HepG2 (cell line): ENCODE measurements around the gene OR4M1. TPM values are rescaled to one million over a fixed set of nuclear protein-coding genes. Genes with fewer than 3 reads are reported as not detected.
"Not testable (repeated sequence)": the region's sequence is repeated elsewhere in the genome, so short reads cannot be mapped to it uniquely, and the experiment has no call there.

Source experiments
- ATAC-seq: fragments of 200-7000 bp; cut with Tn5 transposase; 3 replicates; pipeline ENCODE4 v1.9.1; 2020; ENCODE audit warnings: mild to moderate bottlenecking, moderate library complexity
- BruUV-seq: library from RNA; stranded (reverse); fragments of 400-500 nt; replicated peaks from 2 replicates; lab custom pipeline; 2021; lab: Mats Ljungman, UMichigan
- CTCF ChIA-PET: fragments of 300-600 bp; formaldehyde crosslinking; extraction: SDS; loops from one replicate; lab custom pipeline; 2021; ENCODE audit warnings: low total read pairs, inconsistent platforms, low intra/inter-chr PET ratio; lab: Yijun Ruan, JAX
- POLR2A ChIA-PET: fragments of 350-600 bp; sonication (Branson Sonifier 250); formaldehyde crosslinking; loops from one replicate; lab custom pipeline; 2020; ENCODE audit warnings: antibody characterized with exemption, inconsistent platforms; lab: Yijun Ruan, JAX
- DNase-seq: peaks from one replicate; pipeline ENCODE4 v3.0.0-alpha.2; 2015; ENCODE audit warnings: low spot score
- FAIRE-seq: peaks from 3 replicates; lab custom pipeline; 2011; peaks lifted over from hg19 to GRCh38; lab: Jason Lieb, UNC
- H2AFZ ChIP-seq: one replicate; pipeline ENCODE4 v1.6.1; 2011; ENCODE audit warnings: low read length, inconsistent platforms
- H3K27ac ChIP-seq: fragments of 300-600 bp; 3 replicates; pipeline ENCODE4 v1.8.0; 2011; ENCODE audit warnings: mixed run types, mild to moderate bottlenecking, mixed read lengths, low read length, inconsistent platforms; ENCODE audit not compliant: insufficient read depth; ENCODE audit errors: extremely low read length
- H3K27me3 ChIP-seq, 2 experiments: fragments of 200-600 bp in 1 of 2; 2 replicates in 1 of 2; 3 replicates in 1 of 2; pipeline versions ENCODE4 v1.6.0 to v1.8.0; 2011; ENCODE audit warnings: low read length in 2 of 2, mild to moderate bottlenecking in 2 of 2, moderate library complexity in 2 of 2, inconsistent platforms in 1 of 2; ENCODE audit not compliant: insufficient read depth in 2 of 2, control insufficient read depth in 1 of 2
- H3K36me3 ChIP-seq, 2 experiments: fragments of 200-600 bp in 1 of 2; replicated peaks in 1 of 2; 2 replicates in 1 of 2; 3 replicates in 1 of 2; pipeline versions ENCODE4 v1.5.1 to v1.8.0; 2011; ENCODE audit warnings: low read length in 2 of 2, inconsistent platforms in 1 of 2; ENCODE audit not compliant: insufficient read depth in 2 of 2, control insufficient read depth in 1 of 2
- H3K4me1 ChIP-seq: 2 replicates; pipeline ENCODE4 v1.5.1; 2012; ENCODE audit warnings: low read length, inconsistent platforms; ENCODE audit not compliant: insufficient read depth
- H3K4me2 ChIP-seq: 2 replicates; pipeline ENCODE4 v1.6.0; 2011; ENCODE audit warnings: low read depth, low read length, inconsistent platforms
- H3K4me3 ChIP-seq, 3 experiments: fragments of 200-600 bp in 1 of 3; sonication (generic), shearing (Covaris generic) in 1 of 3; replicated peaks in 1 of 3; 2 replicates each; pipeline ENCODE4 v1.5.1; 2011 to 2016; ENCODE audit warnings: low read length in 3 of 3, inconsistent platforms in 2 of 3, low read depth in 2 of 3, mild to moderate bottlenecking in 2 of 3, control low read depth in 1 of 3, mixed read lengths in 1 of 3; ENCODE audit not compliant: insufficient read depth in 1 of 3
- H3K79me2 ChIP-seq: one replicate; pipeline ENCODE4 v1.6.1; 2011; ENCODE audit warnings: low read length, inconsistent platforms; ENCODE audit not compliant: insufficient read depth
- H3K9ac ChIP-seq: 2 replicates; pipeline ENCODE4 v1.6.0; 2011; ENCODE audit warnings: mild to moderate bottlenecking, low read depth, low read length, inconsistent platforms; ENCODE audit not compliant: insufficient read depth
- H3K9me3 ChIP-seq: 2 replicates; pipeline ENCODE4 v1.5.1; 2012; ENCODE audit warnings: mild to moderate bottlenecking, low read length
- H4K20me1 ChIP-seq: 2 replicates; pipeline ENCODE4 v1.6.0; 2011; ENCODE audit warnings: inconsistent platforms, mild to moderate bottlenecking, low read length, moderate library complexity; ENCODE audit not compliant: insufficient read depth
- ZNF138 ChIP-seq: sonication (generic); formaldehyde crosslinking; IDR thresholded peaks from 2 replicates; pipeline ENCODE4 v1.5.0; 2020; ENCODE audit warnings: mild to moderate bottlenecking, low read depth, missing genetic modification reagents
- ZNF274 ChIP-seq: sonication (generic); formaldehyde crosslinking; IDR thresholded peaks from 2 replicates; pipeline ENCODE4 v1.5.1; 2020; ENCODE audit warnings: mild to moderate bottlenecking, missing genetic modification reagents
- WGBS: methylation state at CpG from one replicate; pipeline ENCODE4 v1.1.6; 2017; ENCODE audit warnings: low lambda C conversion rate; 5-methylcytosine and 5-hydroxymethylcytosine counted together
- in situ Hi-C: cut with HindIII; loops from 2 replicates; pipeline ENCODE4 v1.10.0; 2017; ENCODE audit warnings: low pct_unique_long_range_greater_than_20kb; ENCODE audit not compliant: extremely low pct_ligation_motif_present
- intact Hi-C: fragments of 100-400 bp; cut with micrococcal nuclease; formaldehyde crosslinking; loops from one replicate; pipeline ENCODE4 v1.10.0; 2022; ENCODE audit not compliant: unreplicated experiment
- polyA plus RNA-seq, 8 experiments: library from polyadenylated mRNA; depleted of rRNA in 3 of 8; stranded (reverse) in 7 of 8; unstranded in 1 of 8; fragments of >200 nt; fragmentation: Illumina TruSeq in 4 of 8; extraction: Trizol in 4 of 8; gene quantifications; 2 replicates each; pipeline versions ENCODE4 v1.2.1 to v1.2.3, GENCODE V29; 2011 to 2016; ENCODE audit warnings: low read depth in 4 of 8, missing spikeins in 1 of 8, mixed read lengths in 1 of 8; ENCODE audit not compliant: insufficient read depth in 1 of 8
- total RNA-seq, 5 experiments: library from RNA; depleted of rRNA; stranded (reverse); fragments of >200 nt; fragmentation: Illumina TruSeq; extraction: Trizol; gene quantifications; 2 replicates each; pipeline ENCODE4 v1.2.3, GENCODE V29; 2016; ENCODE audit warnings: low read depth in 1 of 5
- TF ChIP-seq, protein P1 (sequence below): sonication (generic); formaldehyde crosslinking; IDR thresholded peaks from one replicate; pipeline ENCODE4 v1.5.1; 2020; ENCODE audit warnings: mild to moderate bottlenecking, missing genetic modification reagents; ENCODE audit errors: not compliant biosample characterization
- TF ChIP-seq, protein P2 (sequence below): sonication (generic); formaldehyde crosslinking; conservative IDR thresholded peaks from 2 replicates; pipeline ENCODE4 v1.4.0; 2020; ENCODE audit warnings: missing genetic modification reagents

The OR4M1 gene
- total and polyA plus RNA-seq, 2 of the 13 experiments (the other 11 are each of a cell fraction or from before 2014, with no cell fraction given): not detected

DNA sequence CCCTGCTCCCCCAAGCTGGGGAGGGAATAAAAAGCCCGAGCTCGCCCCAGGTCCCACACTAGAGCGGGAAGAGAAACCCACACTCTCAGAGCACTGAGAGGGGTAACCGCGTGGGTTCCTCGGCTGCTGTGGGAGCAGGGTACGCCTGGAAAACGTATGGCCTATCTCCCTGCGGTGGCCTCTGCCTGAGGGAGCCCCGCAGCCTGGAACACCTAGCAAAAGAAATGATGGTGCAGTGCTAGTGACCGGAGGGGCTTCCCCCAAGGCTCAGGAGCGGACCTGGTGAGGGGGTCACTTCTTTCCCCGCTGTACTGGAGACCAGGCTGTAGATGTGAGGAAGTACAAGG is 27.8 kb downstream of the OR4M1 start:
- H3K27me3 ChIP-seq: no peaks in the 10 kb centered on the region; a peak in 1 of 5 replicates
- intact Hi-C loops (no loop called here), in situ Hi-C loops (no loop called here)
- no peaks in the 10 kb centered on the region for H4K20me1 ChIP-seq
- H3K4me3 ChIP-seq: no peak overlapping the region
- 24% methylated on average over 11 of the region's 13 CpGs for WGBS
- TF ChIP-seq, protein P1, sequence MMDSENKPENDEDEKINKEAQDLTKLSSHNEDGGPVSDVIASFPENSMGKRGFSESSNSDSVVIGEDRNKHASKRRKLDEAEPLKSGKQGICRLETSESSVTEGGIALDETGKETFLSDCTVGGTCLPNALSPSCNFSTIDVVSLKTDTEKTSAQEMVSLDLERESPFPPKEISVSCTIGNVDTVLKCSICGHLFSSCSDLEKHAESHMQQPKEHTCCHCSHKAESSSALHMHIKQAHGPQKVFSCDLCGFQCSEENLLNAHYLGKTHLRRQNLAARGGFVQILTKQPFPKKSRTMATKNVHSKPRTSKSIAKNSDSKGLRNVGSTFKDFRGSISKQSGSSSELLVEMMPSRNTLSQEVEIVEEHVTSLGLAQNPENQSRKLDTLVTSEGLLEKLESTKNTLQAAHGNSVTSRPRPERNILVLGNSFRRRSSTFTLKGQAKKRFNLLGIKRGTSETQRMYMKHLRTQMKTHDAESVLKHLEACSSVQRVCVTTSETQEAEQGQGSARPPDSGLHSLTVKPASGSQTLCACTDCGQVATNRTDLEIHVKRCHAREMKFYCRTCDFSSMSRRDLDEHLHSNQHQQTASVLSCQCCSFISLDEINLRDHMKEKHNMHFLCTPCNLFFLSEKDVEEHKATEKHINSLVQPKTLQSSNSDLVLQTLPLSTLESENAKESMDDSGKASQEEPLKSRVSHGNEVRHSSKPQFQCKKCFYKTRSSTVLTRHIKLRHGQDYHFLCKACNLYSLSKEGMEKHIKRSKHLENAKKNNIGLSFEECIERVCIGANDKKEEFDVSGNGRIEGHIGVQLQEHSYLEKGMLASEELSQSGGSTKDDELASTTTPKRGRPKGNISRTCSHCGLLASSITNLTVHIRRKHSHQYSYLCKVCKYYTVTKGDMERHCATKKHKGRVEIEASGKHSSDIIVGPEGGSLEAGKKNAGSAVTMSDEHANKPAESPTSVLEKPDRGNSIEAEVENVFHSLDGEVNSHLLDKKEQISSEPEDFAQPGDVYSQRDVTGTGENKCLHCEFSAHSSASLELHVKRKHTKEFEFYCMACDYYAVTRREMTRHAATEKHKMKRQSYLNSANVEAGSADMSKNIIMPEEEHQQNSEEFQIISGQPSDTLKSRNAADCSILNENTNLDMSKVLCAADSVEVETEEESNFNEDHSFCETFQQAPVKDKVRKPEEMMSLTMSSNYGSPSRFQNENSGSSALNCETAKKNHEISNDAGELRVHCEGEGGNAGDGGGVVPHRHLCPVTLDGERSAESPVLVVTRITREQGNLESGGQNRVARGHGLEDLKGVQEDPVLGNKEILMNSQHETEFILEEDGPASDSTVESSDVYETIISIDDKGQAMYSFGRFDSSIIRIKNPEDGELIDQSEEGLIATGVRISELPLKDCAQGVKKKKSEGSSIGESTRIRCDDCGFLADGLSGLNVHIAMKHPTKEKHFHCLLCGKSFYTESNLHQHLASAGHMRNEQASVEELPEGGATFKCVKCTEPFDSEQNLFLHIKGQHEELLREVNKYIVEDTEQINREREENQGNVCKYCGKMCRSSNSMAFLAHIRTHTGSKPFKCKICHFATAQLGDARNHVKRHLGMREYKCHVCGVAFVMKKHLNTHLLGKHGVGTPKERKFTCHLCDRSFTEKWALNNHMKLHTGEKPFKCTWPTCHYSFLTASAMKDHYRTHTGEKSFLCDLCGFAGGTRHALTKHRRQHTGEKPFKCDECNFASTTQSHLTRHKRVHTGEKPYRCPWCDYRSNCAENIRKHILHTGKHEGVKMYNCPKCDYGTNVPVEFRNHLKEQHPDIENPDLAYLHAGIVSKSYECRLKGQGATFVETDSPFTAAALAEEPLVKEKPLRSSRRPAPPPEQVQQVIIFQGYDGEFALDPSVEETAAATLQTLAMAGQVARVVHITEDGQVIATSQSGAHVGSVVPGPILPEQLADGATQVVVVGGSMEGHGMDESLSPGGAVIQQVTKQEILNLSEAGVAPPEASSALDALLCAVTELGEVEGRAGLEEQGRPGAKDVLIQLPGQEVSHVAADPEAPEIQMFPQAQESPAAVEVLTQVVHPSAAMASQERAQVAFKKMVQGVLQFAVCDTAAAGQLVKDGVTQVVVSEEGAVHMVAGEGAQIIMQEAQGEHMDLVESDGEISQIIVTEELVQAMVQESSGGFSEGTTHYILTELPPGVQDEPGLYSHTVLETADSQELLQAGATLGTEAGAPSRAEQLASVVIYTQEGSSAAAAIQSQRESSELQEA (CRISPR knock-in tag): no peak
- TF ChIP-seq, protein P2, sequence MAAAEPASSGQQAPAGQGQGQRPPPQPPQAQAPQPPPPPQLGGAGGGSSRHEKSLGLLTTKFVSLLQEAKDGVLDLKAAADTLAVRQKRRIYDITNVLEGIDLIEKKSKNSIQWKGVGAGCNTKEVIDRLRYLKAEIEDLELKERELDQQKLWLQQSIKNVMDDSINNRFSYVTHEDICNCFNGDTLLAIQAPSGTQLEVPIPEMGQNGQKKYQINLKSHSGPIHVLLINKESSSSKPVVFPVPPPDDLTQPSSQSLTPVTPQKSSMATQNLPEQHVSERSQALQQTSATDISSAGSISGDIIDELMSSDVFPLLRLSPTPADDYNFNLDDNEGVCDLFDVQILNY (CRISPR knock-in tag): no peak
- no peak for TF ChIP-seq ZNF274 (CRISPR knock-in tag)
- no peak for TF ChIP-seq ZNF138 (CRISPR knock-in tag)
- DNase-seq: no peak
- H3K9ac ChIP-seq: no peak overlapping the region
- H3K4me1 ChIP-seq: no peaks in the 10 kb centered on the region
- no peaks in the 10 kb centered on the region for H3K9me3 ChIP-seq
- H3K36me3 ChIP-seq: no peaks in the 10 kb centered on the region
- ChIA-PET POLR2A (no interaction called here), CTCF (no interaction called here)
- no TSS peak for BruUV-seq
- FAIRE-seq: no peak
- no peak overlapping the region for H3K4me2 ChIP-seq
- H3K79me2 ChIP-seq: no peaks in the 10 kb centered on the region
- no peak overlapping the region for H2AFZ ChIP-seq
- H3K27ac ChIP-seq: no peak overlapping the region
- ATAC-seq: peak; percentile 48

DNA sequence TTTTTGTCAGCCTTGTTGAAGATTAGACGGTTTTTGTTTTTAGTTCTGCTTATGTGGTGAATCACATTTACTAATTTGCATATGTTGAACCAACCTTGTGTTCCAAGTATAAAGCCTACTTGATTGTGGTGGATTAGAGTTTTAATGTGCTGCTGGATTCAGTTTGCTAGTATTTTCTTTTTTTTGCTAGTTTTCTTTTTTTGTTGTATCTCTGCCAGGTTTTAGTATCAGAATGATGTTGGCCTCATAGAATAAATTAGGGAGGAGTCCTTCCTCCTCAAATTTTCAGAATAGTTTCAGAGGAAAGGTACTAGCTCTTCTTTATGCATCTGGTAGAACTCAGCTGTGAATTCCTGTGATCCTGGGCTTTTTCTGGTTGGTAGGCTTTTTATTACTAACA is 30.2 kb downstream of the OR4M1 start, which contains the start of gene OR4N2:
OR4N2 (plus strand) TSS at position 301 of the 400 bp plus-strand sequence. CDS start 23,679 bp downstream, outside the sequence.
- 0% methylated on average over 1 of the region's 1 CpG for WGBS
- in situ Hi-C loops, H2AFZ ChIP-seq, H3K36me3 ChIP-seq, intact Hi-C loops, CTCF ChIA-PET, DNase-seq, H3K9ac ChIP-seq, FAIRE-seq, H3K4me2 ChIP-seq, H3K4me3 ChIP-seq, BruUV-seq, H3K79me2 ChIP-seq, H4K20me1 ChIP-seq, H3K4me1 ChIP-seq, H3K27me3 ChIP-seq, POLR2A ChIA-PET, H3K9me3 ChIP-seq, ATAC-seq, H3K27ac ChIP-seq: not testable (repeated sequence)
